BJ (cell line): ENCODE data around the gene PCDH9. TPM values are rescaled to one million over a fixed set of nuclear protein-coding genes. Genes with fewer than 3 reads are reported as not detected.

Source experiments
- CTCF ChIA-PET: fragments of 350-600 bp; formaldehyde crosslinking; extraction: SDS; loops from one replicate; lab custom pipeline; 2021; ENCODE audit warnings: antibody characterized with exemption, inconsistent platforms; lab: Yijun Ruan, JAX
- POLR2A ChIA-PET: fragments of 300-600 bp; sonication (Branson Sonifier 250); formaldehyde crosslinking; extraction: SDS; loops from one replicate; lab custom pipeline; 2021; ENCODE audit warnings: antibody characterized with exemption; lab: Charles Lee
- DNase-seq: peaks from one replicate; pipeline ENCODE4 v3.0.0-alpha.2; 2011; ENCODE audit warnings: low read depth
- H3K27me3 ChIP-seq: 2 replicates; pipeline ENCODE4 v1.6.0; 2011; ENCODE audit warnings: low read length; ENCODE audit not compliant: control insufficient read depth, insufficient read depth
- H3K36me3 ChIP-seq: 2 replicates; pipeline ENCODE4 v1.5.1; 2011; ENCODE audit warnings: low read length; ENCODE audit not compliant: control insufficient read depth, insufficient read depth
- H3K4me3 ChIP-seq: 2 replicates; pipeline ENCODE4 v1.5.1; 2011; ENCODE audit warnings: low read depth, mild to moderate bottlenecking, control low read depth, low read length
- polyA plus RNA-seq: library from polyadenylated mRNA; depleted of rRNA; stranded (reverse); fragments of >200 nt; gene quantifications from 2 replicates; pipeline ENCODE4 v1.2.3, GENCODE V29; 2011
- TF ChIP-seq, protein P1 (sequence below): IDR thresholded peaks from 2 replicates; pipeline ENCODE4 v1.5.1; 2011; ENCODE audit warnings: low read depth, mild to moderate bottlenecking, control low read depth, inconsistent platforms, low read length, moderate library complexity; ENCODE audit not compliant: insufficient read depth

PCDH9 gene
- polyA plus RNA-seq, 1 experiment: 2.3 TPM

GRCh38 chr13:66359910-66360552 lies 870.1 kb downstream of the PCDH9 start:
- TF ChIP-seq, protein P1, sequence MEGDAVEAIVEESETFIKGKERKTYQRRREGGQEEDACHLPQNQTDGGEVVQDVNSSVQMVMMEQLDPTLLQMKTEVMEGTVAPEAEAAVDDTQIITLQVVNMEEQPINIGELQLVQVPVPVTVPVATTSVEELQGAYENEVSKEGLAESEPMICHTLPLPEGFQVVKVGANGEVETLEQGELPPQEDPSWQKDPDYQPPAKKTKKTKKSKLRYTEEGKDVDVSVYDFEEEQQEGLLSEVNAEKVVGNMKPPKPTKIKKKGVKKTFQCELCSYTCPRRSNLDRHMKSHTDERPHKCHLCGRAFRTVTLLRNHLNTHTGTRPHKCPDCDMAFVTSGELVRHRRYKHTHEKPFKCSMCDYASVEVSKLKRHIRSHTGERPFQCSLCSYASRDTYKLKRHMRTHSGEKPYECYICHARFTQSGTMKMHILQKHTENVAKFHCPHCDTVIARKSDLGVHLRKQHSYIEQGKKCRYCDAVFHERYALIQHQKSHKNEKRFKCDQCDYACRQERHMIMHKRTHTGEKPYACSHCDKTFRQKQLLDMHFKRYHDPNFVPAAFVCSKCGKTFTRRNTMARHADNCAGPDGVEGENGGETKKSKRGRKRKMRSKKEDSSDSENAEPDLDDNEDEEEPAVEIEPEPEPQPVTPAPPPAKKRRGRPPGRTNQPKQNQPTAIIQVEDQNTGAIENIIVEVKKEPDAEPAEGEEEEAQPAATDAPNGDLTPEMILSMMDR: no peak
- DNase-seq: no peak
- CTCF ChIA-PET: interaction anchor here (1.2 kb wide), 1 partner anchor 11 kb away, joined by 3 read pairs; no protein-coding TSS in a partner anchor

DNA sequence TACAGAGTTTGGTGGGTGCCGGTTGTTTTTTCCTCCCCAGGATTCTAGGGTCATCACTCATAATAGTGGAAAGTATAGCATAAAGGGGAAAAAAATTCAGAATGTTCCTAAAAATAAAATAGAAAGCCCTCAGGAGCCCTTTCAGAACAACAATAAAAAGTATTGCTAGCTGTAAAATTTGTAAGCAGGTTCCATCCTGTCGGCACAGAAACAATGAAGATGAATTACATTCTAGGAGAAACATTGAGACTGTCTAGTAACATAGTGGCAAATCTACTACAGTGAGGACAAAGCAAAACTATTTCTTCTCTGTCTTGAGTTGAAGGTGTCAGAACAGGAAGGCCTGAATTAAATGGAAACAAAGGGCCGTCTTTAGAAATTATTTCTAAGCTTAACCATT lies 870.7 kb downstream of the PCDH9 start:
- TF ChIP-seq, protein P1: no peak
- ChIA-PET CTCF (interaction anchor here (1.2 kb wide), 1 partner anchor 10 kb away, joined by 3 read pairs; no protein-coding TSS in a partner anchor), POLR2A (no interaction called here)
- no peak for DNase-seq
- H3K4me3 ChIP-seq: no peak overlapping the region
- H3K27me3 ChIP-seq: no peaks in the 10 kb centered on the region
- no peaks in the 10 kb centered on the region for H3K36me3 ChIP-seq

More at GRCh38 chr13:66359910-66360552, 870.1 kb downstream of the PCDH9 start:
- H3K27me3 ChIP-seq: no peaks in the 10 kb centered on the region
- POLR2A ChIA-PET: no interaction called here
- no peaks in the 10 kb centered on the region for H3K36me3 ChIP-seq
- no peak overlapping the region for H3K4me3 ChIP-seq

- ChIA-PET POLR2A (no interaction called here), CTCF (interaction anchor here (1.3 kb wide), 1 partner anchor 9 kb away, joined by 3 read pairs; no protein-coding TSS in a partner anchor)
- Histone ChIP-seq H3K27me3 (no peaks in the 10 kb centered on the region), H3K36me3 (no peaks in the 10 kb centered on the region), H3K4me3 (no peak overlapping the region)
- DNase-seq: no peak
- TF ChIP-seq, protein P1: no peak
Measured at GRCh38 chr13:66358564-66358963, 871.6 kb downstream of the PCDH9 start.

DNA sequence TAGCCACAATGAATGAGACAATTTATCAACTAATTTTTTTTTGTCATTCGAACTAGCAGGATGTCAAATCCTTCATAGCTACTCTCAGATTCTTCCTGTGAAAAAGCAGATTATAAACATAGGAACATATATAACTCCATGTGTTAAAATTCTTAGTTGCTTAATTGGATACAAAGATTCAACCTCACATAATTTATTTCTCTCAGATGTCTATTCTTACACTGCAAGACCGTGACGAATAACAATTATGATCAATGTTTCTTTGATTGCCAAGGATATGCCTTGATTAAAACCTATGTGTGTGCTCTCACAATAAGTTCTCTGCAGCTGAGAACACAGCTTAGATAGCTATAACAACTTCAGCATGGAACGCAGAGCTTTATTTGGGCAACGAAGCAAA lies 872.7 kb downstream of the PCDH9 start:
- no peak for DNase-seq
- CTCF ChIA-PET: interaction anchor here (1.3 kb wide), 1 partner anchor 8 kb away, joined by 3 read pairs; no protein-coding TSS in a partner anchor
- TF ChIP-seq, protein P1: no peak

DNA sequence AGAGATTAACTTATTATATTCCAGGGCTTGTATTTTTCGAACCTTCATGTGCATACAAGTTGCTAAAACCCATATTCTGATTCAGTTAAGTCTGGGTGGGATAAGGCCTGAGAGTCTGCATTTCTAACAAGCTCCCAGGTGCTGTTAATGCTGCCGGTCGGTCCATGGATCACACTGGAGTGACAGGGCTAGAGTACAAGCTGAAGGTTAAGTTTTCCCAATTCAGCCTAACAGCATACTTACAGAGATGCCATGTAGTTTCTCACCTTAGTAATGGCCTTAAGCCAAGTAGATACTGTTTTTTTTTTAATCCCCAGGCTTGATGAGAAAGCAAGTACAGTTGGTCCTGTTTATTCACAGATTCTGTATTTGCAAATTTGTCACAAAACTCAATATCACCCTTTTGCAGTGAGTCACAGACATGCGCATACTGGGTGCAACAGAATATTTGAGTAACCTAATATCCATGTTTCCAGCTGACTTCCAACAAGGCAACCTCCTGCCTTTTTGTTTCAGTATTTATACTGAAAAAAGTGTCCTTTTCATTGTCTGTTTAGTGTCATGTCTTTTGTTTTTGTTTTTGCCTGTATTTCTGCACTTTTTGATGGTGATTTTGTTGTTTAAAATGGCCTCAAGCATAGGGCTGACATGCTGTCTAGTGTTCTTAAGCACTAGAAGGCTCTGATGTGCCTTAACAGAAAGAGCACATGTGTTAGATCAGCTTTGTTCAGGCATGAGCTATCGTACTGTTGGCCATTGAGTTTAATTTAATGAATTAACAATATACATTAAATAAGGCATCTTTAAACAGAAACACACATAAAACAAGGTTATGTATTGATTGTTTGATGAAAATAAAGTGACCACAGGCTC lies 875.0 kb downstream of the PCDH9 start:
- H3K27me3 ChIP-seq: no peaks in the 10 kb centered on the region
- CTCF ChIA-PET: no interaction called here
- no peak overlapping the region for H3K4me3 ChIP-seq
- DNase-seq: no peak
- POLR2A ChIA-PET: no interaction called here
- H3K36me3 ChIP-seq: no peaks in the 10 kb centered on the region
- TF ChIP-seq, protein P1: no peak

More for the DNA sequence above, 872.7 kb downstream of the PCDH9 start:
- no peaks in the 10 kb centered on the region for H3K27me3 ChIP-seq
- no peak overlapping the region for H3K4me3 ChIP-seq
- POLR2A ChIA-PET: no interaction called here
- H3K36me3 ChIP-seq: no peaks in the 10 kb centered on the region
